ENCODE results near the gene ZMYND10. TPM values are rescaled to one million over a fixed set of nuclear protein-coding genes. Genes with fewer than 3 reads are reported as not detected.
A peak's percentile ranks its signal among the peaks of the same experiment; 100 is the strongest.

Gene ZMYND10
- total RNA-seq, 1 experiment from 2014 or later = 0.29 TPM

DNA sequence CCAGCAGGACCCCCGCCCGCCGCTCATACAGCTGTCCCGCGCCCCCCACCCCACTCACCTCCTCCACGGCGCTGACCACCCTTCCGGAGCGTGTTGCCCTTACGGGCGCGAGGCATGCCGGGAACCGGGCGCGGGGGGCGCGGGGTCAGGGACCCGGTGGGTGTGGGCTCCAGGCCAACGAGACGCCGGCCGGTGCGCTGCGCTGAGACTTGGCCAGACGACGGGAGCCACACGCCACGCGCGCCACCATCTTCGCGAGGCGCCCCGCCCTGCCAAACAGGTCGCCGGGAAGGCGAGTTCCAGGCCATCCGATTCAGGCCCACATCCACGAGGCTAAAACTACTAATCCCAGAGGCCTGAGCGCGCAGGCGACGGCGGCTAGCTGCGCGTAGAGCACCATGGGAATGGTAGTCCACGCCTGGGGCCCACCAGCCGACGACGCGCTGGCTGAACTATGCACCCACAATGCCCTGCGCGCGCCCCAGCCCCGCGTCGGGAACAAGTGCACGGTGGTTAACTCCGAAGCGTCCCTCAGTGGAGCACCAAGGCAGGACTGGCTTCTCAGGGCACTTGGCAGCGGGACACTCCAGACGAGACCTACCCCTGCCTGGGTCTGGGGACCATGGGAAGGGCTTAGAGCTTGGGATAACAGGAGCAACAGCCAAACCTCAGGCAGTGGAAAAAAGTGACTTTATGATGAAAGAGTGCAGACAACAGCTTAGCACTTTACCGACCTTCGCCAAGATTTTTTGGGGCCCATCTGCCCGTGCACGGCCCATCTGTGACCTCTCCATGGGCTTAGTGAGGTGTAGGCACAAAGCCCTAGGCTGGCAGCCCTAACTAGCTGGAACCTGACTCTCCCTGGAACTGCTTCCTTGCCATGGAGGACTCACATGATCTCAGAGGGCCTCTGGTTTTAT is 53.1 kb downstream of the ZMYND10 start, which contains the start of gene IFRD2:
IFRD2 (minus strand) TSS at position 271 of the 920 bp plus-strand sequence; CDS start at position 116, 155 bp downstream.
- H3K36me3 Mint-ChIP-seq (ENCODE audit: insufficient read depth, unreplicated experiment) = peaks cover 34% of the 10 kb centered on the region
- Histone ChIP-seq H3K27me3 (replicated peaks; ENCODE audit: control insufficient read depth, insufficient read depth, low read length) (no peaks in the 10 kb centered on the region), H3K9me3 (no peaks in the 10 kb centered on the region), H3K4me1 (peaks cover 7% of the 10 kb centered on the region), H3K4me3 (ENCODE audit: low read depth, low read length) (peak within 1 kb of the TSS; percentile 78), H3K36me3 (ENCODE audit: control insufficient read depth, insufficient read depth, low read length) (peaks cover 7% of the 10 kb centered on the region)
- peak within 1 kb of the TSS; percentile 98 for H3K27ac Mint-ChIP-seq (ENCODE audit: unreplicated experiment)
- H3K9me3 Mint-ChIP-seq (ENCODE audit: unreplicated experiment) = no peaks in the 10 kb centered on the region
- intact Hi-C loops (cut with micrococcal nuclease; ENCODE audit: unreplicated experiment) = no loop called here
- H3K4me3 Mint-ChIP-seq (ENCODE audit: unreplicated experiment) = peak within 1 kb of the TSS; percentile 85
- TF ChIP-seq, protein P1, sequence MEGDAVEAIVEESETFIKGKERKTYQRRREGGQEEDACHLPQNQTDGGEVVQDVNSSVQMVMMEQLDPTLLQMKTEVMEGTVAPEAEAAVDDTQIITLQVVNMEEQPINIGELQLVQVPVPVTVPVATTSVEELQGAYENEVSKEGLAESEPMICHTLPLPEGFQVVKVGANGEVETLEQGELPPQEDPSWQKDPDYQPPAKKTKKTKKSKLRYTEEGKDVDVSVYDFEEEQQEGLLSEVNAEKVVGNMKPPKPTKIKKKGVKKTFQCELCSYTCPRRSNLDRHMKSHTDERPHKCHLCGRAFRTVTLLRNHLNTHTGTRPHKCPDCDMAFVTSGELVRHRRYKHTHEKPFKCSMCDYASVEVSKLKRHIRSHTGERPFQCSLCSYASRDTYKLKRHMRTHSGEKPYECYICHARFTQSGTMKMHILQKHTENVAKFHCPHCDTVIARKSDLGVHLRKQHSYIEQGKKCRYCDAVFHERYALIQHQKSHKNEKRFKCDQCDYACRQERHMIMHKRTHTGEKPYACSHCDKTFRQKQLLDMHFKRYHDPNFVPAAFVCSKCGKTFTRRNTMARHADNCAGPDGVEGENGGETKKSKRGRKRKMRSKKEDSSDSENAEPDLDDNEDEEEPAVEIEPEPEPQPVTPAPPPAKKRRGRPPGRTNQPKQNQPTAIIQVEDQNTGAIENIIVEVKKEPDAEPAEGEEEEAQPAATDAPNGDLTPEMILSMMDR (IDR thresholded peaks at IDR 0.05; ENCODE audit: insufficient read depth in 1 of 2, low read depth in 1 of 2, low read length in 1 of 2, severe bottlenecking in 1 of 2, unreplicated experiment in 1 of 2) = no peak
- ChIA-PET CTCF (interaction anchor here (0.7 to 1.5 kb wide), 5 partner anchors 13 to 57 kb away, joined by 3 to 5 read pairs (median 4); partner anchors contain the start of gene GNAI2), POLR2A (interaction anchor here (0.5 to 1.8 kb wide), 9 partner anchors 9 to 1218 kb away, joined by 3 to 11 read pairs (median 3); partner anchors contain the start of genes CYB561D2, NPRL2 and TUSC2)
- H3K27me3 Mint-ChIP-seq (ENCODE audit: insufficient read depth, unreplicated experiment) = no peaks in the 10 kb centered on the region
- peak; percentile 96 to 98 for DNase-seq
- BruUV-seq (replicated peaks) = TSS peak; percentile 84
- peaks cover 16% of the 10 kb centered on the region for H3K4me1 Mint-ChIP-seq (ENCODE audit: low read depth, unreplicated experiment)

Other genes with a start within 250 kb of the ZMYND10 start
- 11.3 and 16.5 TPM in 2 replicates for gene SEMA3F, start 190.4 kb downstream of the ZMYND10 start, total RNA-seq (2022)
- gene GNAT1, start 154.1 kb downstream of the ZMYND10 start, total RNA-seq (2022) = 0.50 TPM in 1 of 2 replicates, not detected in the other
- gene SLC38A3, start 140.5 kb downstream of the ZMYND10 start, total RNA-seq (2022) = 11.4 and 16.8 TPM in 2 replicates
- 59.3 and 62.0 TPM in 2 replicates for gene GNAI2, start 109.5 kb downstream of the ZMYND10 start, total RNA-seq (2022)
- gene SEMA3B, start 76.6 kb downstream of the ZMYND10 start, total RNA-seq (2022) = 19.7 and 21.8 TPM in 2 replicates
- not detected in 2 replicates for gene LSMEM2, start 66.6 kb downstream of the ZMYND10 start, total RNA-seq (2022)
- 88.0 and 89.5 TPM in 2 replicates for gene IFRD2, start 53.3 kb downstream of the ZMYND10 start, total RNA-seq (2022)
- gene HYAL3, start 46.3 kb downstream of the ZMYND10 start, total RNA-seq (2022) = 5.2 and 6.8 TPM in 2 replicates
- 6.7 and 8.2 TPM in 2 replicates for gene NAA80, start 46.3 kb downstream of the ZMYND10 start, total RNA-seq (2022)
- gene HYAL1, start 42.2 kb downstream of the ZMYND10 start, total RNA-seq (2022) = 2.3 and 2.6 TPM in 2 replicates
- 30.1 and 31.6 TPM in 2 replicates for gene HYAL2, start 23.0 kb downstream of the ZMYND10 start, total RNA-seq (2022)
- gene TUSC2, start 17.5 kb downstream of the ZMYND10 start, total RNA-seq (2022) = 34.9 and 38.3 TPM in 2 replicates
- 26.7 and 28.1 TPM in 2 replicates for gene RASSF1, start 4.9 kb downstream of the ZMYND10 start, total RNA-seq (2022)
- 23.7 and 29.8 TPM in 2 replicates for gene NPRL2, start 5.0 kb upstream of the ZMYND10 start, total RNA-seq (2022)
- 21.2 and 21.4 TPM in 2 replicates for gene CYB561D2, start 5.1 kb upstream of the ZMYND10 start, total RNA-seq (2022)
- gene TMEM115, start 13.8 kb upstream of the ZMYND10 start, total RNA-seq (2022) = 23.9 TPM in 2 replicates
- gene CACNA2D2, start 157.9 kb upstream of the ZMYND10 start, total RNA-seq (2022) = 0.25 and 0.35 TPM in 2 replicates
- gene C3orf18, start 222.0 kb upstream of the ZMYND10 start, total RNA-seq (2022) = 1.6 and 2.1 TPM in 2 replicates
- gene HEMK1, start 223.8 kb upstream of the ZMYND10 start, total RNA-seq (2022) = 12.6 and 14.3 TPM in 2 replicates